GM21360 (cell line): ENCODE measurements around the gene GRAMD1A.

ENCODE experiments used
- ATAC-seq: cut with Tn5 transposase; IDR thresholded peaks from one replicate; pipeline ENCODE4 v1.9.1; 2021; ENCODE audit warnings: mild to moderate bottlenecking, moderate library complexity; ENCODE audit not compliant: unreplicated experiment

GRAMD1A gene

GRCh38 chr19:35069696-35070095, 69.6 kb downstream of the GRAMD1A start:
- no peak for ATAC-seq

GRCh38 chr19:35070471-35070870, 70.3 kb downstream of the GRAMD1A start:
- ATAC-seq = no peak

GRCh38 chr19:35073516-35073915, 73.4 kb downstream of the GRAMD1A start:
- no peak for ATAC-seq

DNA sequence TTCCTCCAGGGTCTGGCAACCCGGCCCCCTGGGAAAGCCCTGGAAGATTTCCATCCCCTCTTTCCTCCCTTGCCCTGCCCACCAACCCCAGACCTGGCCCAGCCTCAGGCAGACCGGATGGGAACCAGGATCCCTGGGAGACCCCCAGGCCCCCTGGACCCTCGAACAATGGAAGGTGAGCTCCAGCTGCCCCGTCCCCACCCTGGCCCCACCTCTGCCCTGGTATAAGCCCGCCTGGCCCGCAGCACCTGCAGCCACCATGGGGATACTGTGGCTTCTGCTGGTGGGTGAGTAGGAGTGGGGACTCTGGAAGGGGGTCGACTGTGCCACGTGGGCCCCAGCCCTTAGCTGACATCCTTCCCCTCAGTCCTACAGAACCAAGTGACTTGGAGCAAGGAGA, 73.8 kb downstream of the GRAMD1A start:
- no peak for ATAC-seq

- no peak for ATAC-seq
Observed at GRCh38 chr19:35074426-35075201, 74.5 kb downstream of the GRAMD1A start.

GRCh38 chr19:35075202-35076025, 75.3 kb downstream of the GRAMD1A start:
- no peak for ATAC-seq

- ATAC-seq = no peak
Observed at GRCh38 chr19:35076026-35076370, 75.9 kb downstream of the GRAMD1A start.
